ENCODE measurements around the gene LRPAP1.
A peak's percentile ranks its signal among the peaks of the same experiment; 100 is the strongest.

The LRPAP1 gene

GRCh38 chr4:3529363-3529762, 2.9 kb downstream of the LRPAP1 start:
- H3K4me3 Mint-ChIP-seq, result peak overlapping the region; percentile 59
- H3K4me1 Mint-ChIP-seq (ENCODE audit: low read depth), result peaks cover 31% of the 10 kb centered on the region
- H3K27ac Mint-ChIP-seq, result no peak overlapping the region
- H3K9me3 Mint-ChIP-seq (ENCODE audit: low read depth), result no peaks in the 10 kb centered on the region
- H3K27me3 Mint-ChIP-seq, result no peaks in the 10 kb centered on the region
- H3K36me3 Mint-ChIP-seq, result peaks cover 2% of the 10 kb centered on the region

- H3K9me3 Mint-ChIP-seq (ENCODE audit: low read depth), result no peaks in the 10 kb centered on the region
- H3K4me1 Mint-ChIP-seq (ENCODE audit: low read depth), result peaks cover 29% of the 10 kb centered on the region
These were observed 4.0 kb downstream of the LRPAP1 start for GRCh38 chr4:3527914-3528876.

GRCh38 chr4:3527101-3527913, 4.9 kb downstream of the LRPAP1 start:
- H3K4me3 Mint-ChIP-seq, result no peak overlapping the region
- H3K36me3 Mint-ChIP-seq, result peaks cover 2% of the 10 kb centered on the region
- H3K4me1 Mint-ChIP-seq (ENCODE audit: low read depth), result peaks cover 28% of the 10 kb centered on the region
- no peaks in the 10 kb centered on the region for H3K27me3 Mint-ChIP-seq
- no peaks in the 10 kb centered on the region for H3K9me3 Mint-ChIP-seq (ENCODE audit: low read depth)
- no peak overlapping the region for H3K27ac Mint-ChIP-seq

More at GRCh38 chr4:3527914-3528876, 4.0 kb downstream of the LRPAP1 start:
- H3K36me3 Mint-ChIP-seq, result peaks cover 2% of the 10 kb centered on the region
- no peak overlapping the region for H3K4me3 Mint-ChIP-seq
- H3K27me3 Mint-ChIP-seq, result no peaks in the 10 kb centered on the region
- no peak overlapping the region for H3K27ac Mint-ChIP-seq

GRCh38 chr4:3526456-3526855, 5.8 kb downstream of the LRPAP1 start:
- no peak overlapping the region for H3K4me3 Mint-ChIP-seq
- H3K4me1 Mint-ChIP-seq (ENCODE audit: low read depth), result peaks cover 24% of the 10 kb centered on the region
- H3K27ac Mint-ChIP-seq, result no peak overlapping the region
- no peaks in the 10 kb centered on the region for H3K27me3 Mint-ChIP-seq
- no peaks in the 10 kb centered on the region for H3K9me3 Mint-ChIP-seq (ENCODE audit: low read depth)
- peaks cover 2% of the 10 kb centered on the region for H3K36me3 Mint-ChIP-seq

GRCh38 chr4:3525532-3526430, 6.4 kb downstream of the LRPAP1 start:
- Mint-ChIP-seq H3K4me1 (ENCODE audit: low read depth) (peaks cover 18% of the 10 kb centered on the region), H3K36me3 (no peaks in the 10 kb centered on the region), H3K27ac (no peak overlapping the region), H3K27me3 (no peaks in the 10 kb centered on the region), H3K9me3 (ENCODE audit: low read depth) (no peaks in the 10 kb centered on the region), H3K4me3 (no peak overlapping the region)

GRCh38 chr4:3524920-3525319, 7.3 kb downstream of the LRPAP1 start:
- Mint-ChIP-seq H3K27me3 (no peaks in the 10 kb centered on the region), H3K9me3 (ENCODE audit: low read depth) (no peaks in the 10 kb centered on the region), H3K4me1 (ENCODE audit: low read depth) (peaks cover 13% of the 10 kb centered on the region), H3K36me3 (no peaks in the 10 kb centered on the region), H3K4me3 (no peak overlapping the region), H3K27ac (no peak overlapping the region)

GRCh38 chr4:3524349-3524748, 7.9 kb downstream of the LRPAP1 start:
- Mint-ChIP-seq H3K36me3 (no peaks in the 10 kb centered on the region), H3K4me1 (ENCODE audit: low read depth) (peaks cover 7% of the 10 kb centered on the region), H3K27ac (no peak overlapping the region), H3K4me3 (no peak overlapping the region), H3K9me3 (ENCODE audit: low read depth) (no peaks in the 10 kb centered on the region), H3K27me3 (no peaks in the 10 kb centered on the region)

- Mint-ChIP-seq H3K9me3 (ENCODE audit: low read depth) (no peaks in the 10 kb centered on the region), H3K27me3 (no peaks in the 10 kb centered on the region), H3K27ac (no peak overlapping the region), H3K36me3 (no peaks in the 10 kb centered on the region), H3K4me1 (ENCODE audit: low read depth) (peaks cover 5% of the 10 kb centered on the region), H3K4me3 (no peak overlapping the region)
These were observed 8.5 kb downstream of the LRPAP1 start for GRCh38 chr4:3523628-3524221.

GRCh38 chr4:3523146-3523627, 9.0 kb downstream of the LRPAP1 start:
- no peak overlapping the region for H3K4me3 Mint-ChIP-seq
- H3K4me1 Mint-ChIP-seq (ENCODE audit: low read depth), result peaks cover 4% of the 10 kb centered on the region
- H3K9me3 Mint-ChIP-seq (ENCODE audit: low read depth), result no peaks in the 10 kb centered on the region
- no peak overlapping the region for H3K27ac Mint-ChIP-seq
- H3K36me3 Mint-ChIP-seq, result no peaks in the 10 kb centered on the region
- no peaks in the 10 kb centered on the region for H3K27me3 Mint-ChIP-seq

GRCh38 chr4:3522651-3523050, 9.6 kb downstream of the LRPAP1 start:
- Mint-ChIP-seq H3K27me3 (no peaks in the 10 kb centered on the region), H3K36me3 (no peaks in the 10 kb centered on the region), H3K9me3 (ENCODE audit: low read depth) (no peaks in the 10 kb centered on the region), H3K4me1 (ENCODE audit: low read depth) (no peaks in the 10 kb centered on the region), H3K27ac (no peak overlapping the region), H3K4me3 (no peak overlapping the region)

GRCh38 chr4:3522326-3522640, 9.9 kb downstream of the LRPAP1 start:
- no peaks in the 10 kb centered on the region for H3K9me3 Mint-ChIP-seq (ENCODE audit: low read depth)
- no peaks in the 10 kb centered on the region for H3K36me3 Mint-ChIP-seq
- no peak overlapping the region for H3K27ac Mint-ChIP-seq
- H3K4me3 Mint-ChIP-seq, result no peak overlapping the region
- H3K27me3 Mint-ChIP-seq, result no peaks in the 10 kb centered on the region
- no peaks in the 10 kb centered on the region for H3K4me1 Mint-ChIP-seq (ENCODE audit: low read depth)

- Mint-ChIP-seq H3K9me3 (ENCODE audit: low read depth) (no peaks in the 10 kb centered on the region), H3K4me3 (no peak overlapping the region), H3K4me1 (ENCODE audit: low read depth) (no peaks in the 10 kb centered on the region), H3K36me3 (no peaks in the 10 kb centered on the region), H3K27ac (no peak overlapping the region), H3K27me3 (no peaks in the 10 kb centered on the region)
These were observed 10.4 kb downstream of the LRPAP1 start for GRCh38 chr4:3521621-3522325.

GRCh38 chr4:3520796-3521600, 11.2 kb downstream of the LRPAP1 start:
- Mint-ChIP-seq H3K4me3 (no peak overlapping the region), H3K36me3 (no peaks in the 10 kb centered on the region), H3K4me1 (ENCODE audit: low read depth) (no peaks in the 10 kb centered on the region), H3K27me3 (no peaks in the 10 kb centered on the region), H3K9me3 (ENCODE audit: low read depth) (no peaks in the 10 kb centered on the region), H3K27ac (no peak overlapping the region)

Data from activated naive CD8-positive, alpha-beta T cell (primary cell).